K562 (cell line): Measurements from ENCODE around the gene ACR. TPM values are rescaled to one million over a fixed set of nuclear protein-coding genes. Genes with fewer than 3 reads are reported as not detected.

ENCODE experiments used
- CCAR2 ChIP-seq: fragments of 200-400 bp; formaldehyde crosslinking; IDR thresholded peaks from 2 replicates; pipeline ENCODE4 v1.6.1; 2017; ENCODE audit warnings: mild to moderate bottlenecking, low read depth, low read length
- CTBP1 ChIP-seq: fragments of 450-650 bp; IDR thresholded peaks from 2 replicates; pipeline ENCODE4 v1.6.1; 2016; ENCODE audit warnings: borderline replicate concordance
- POLR3A ChIP-seq: IDR thresholded peaks from 2 replicates; pipeline ENCODE4 v1.6.1; 2011; ENCODE audit warnings: borderline replicate concordance, mild to moderate bottlenecking, moderate library complexity; ENCODE audit not compliant: insufficient read length, insufficient read depth; ENCODE audit errors: extremely low read depth
- RAD21 ChIP-seq, 2 experiments: fragments of 250-450 bp in 1 of 2; fragments of 450-650 bp in 1 of 2; sonication (Bioruptor Pico) in 1 of 2; formaldehyde crosslinking in 1 of 2; IDR thresholded peaks in 1 of 2; conservative IDR thresholded peaks in 1 of 2; 2 replicates each; pipeline versions ENCODE4 v1.4.0 to v1.8.0; 2020 to 2022; ENCODE audit warnings: mild to moderate bottlenecking in 2 of 2, moderate library complexity in 1 of 2
- SMC3 ChIP-seq: conservative IDR thresholded peaks from 2 replicates; pipeline ENCODE4 v1.6.1; 2011; ENCODE audit warnings: low read depth, low read length, improper control_type of control experiment; ENCODE audit not compliant: insufficient read depth
- ZC3H11A ChIP-seq: IDR thresholded peaks from 2 replicates; pipeline ENCODE4 v1.6.1; 2012; ENCODE audit warnings: low read depth, low read length, improper control_type of control experiment
- ZFP30 ChIP-seq: fragments of 250-450 bp; sonication (Bioruptor Pico); IDR thresholded peaks from 2 replicates; pipeline ENCODE4 v1.8.0; 2022; ENCODE audit warnings: moderate library complexity, mild to moderate bottlenecking, inconsistent platforms, borderline replicate concordance
- ZNF507 ChIP-seq: conservative IDR thresholded peaks from 2 replicates; pipeline ENCODE4 v1.6.1; 2017; ENCODE audit warnings: missing genetic modification characterization, missing compliant biosample characterization
- ZNF586 ChIP-seq: fragments of 450-650 bp; formaldehyde crosslinking; conservative IDR thresholded peaks from 2 replicates; pipeline ENCODE4 v1.4.0; 2020; ENCODE audit warnings: mild to moderate bottlenecking, moderate library complexity
- polyA plus RNA-seq, 8 experiments: library from polyadenylated mRNA; depleted of rRNA in 4 of 8; stranded (reverse) in 5 of 8; unstranded in 3 of 8; fragments of >200 nt; fragmentation: Nextera tagmentation in 2 of 8; fragmentation: Illumina TruSeq in 1 of 8; extraction: Ambion mirVana in 2 of 8; extraction: Trizol in 1 of 8; gene quantifications; 2 replicates each; pipeline versions ENCODE4 v1.2.1 to v1.2.3, GENCODE V29; 2011 to 2014; ENCODE audit warnings: inconsistent platforms in 1 of 8, missing spikeins in 1 of 8
- total RNA-seq, 7 experiments: library from RNA; depleted of rRNA in 6 of 7; stranded (reverse); fragments of >200 nt in 6 of 7; fragmentation: Illumina TruSeq in 2 of 7; extraction: Trizol in 2 of 7; gene quantifications; 2 replicates each; pipeline versions ENCODE4 v1.2.1 to v1.2.3, GENCODE V29; 2011 to 2021; ENCODE audit warnings: low replicate concordance in 1 of 7
- TF ChIP-seq, protein P1 (sequence below): sonication (generic); formaldehyde crosslinking; IDR thresholded peaks from 2 replicates; pipeline ENCODE4 v1.8.1; 2023; ENCODE audit warnings: missing genetic modification reagents, mild to moderate bottlenecking, borderline replicate concordance
- TF ChIP-seq, protein P2 (sequence below), 2 experiments: fragments of 450-650 bp; formaldehyde crosslinking in 1 of 2; IDR thresholded peaks; 2 replicates each; pipeline versions ENCODE4 v1.4.0 to v1.6.1; 2014 to 2020; ENCODE audit warnings: mild to moderate bottlenecking in 2 of 2, borderline replicate concordance in 1 of 2, low read depth in 1 of 2
- TF ChIP-seq, protein P3 (sequence below): fragments of 250-450 bp; sonication (Bioruptor Pico); IDR thresholded peaks from 2 replicates; pipeline ENCODE4 v1.8.0; 2022; ENCODE audit warnings: moderate library complexity, mild to moderate bottlenecking, inconsistent platforms

Gene ACR
- total and polyA plus RNA-seq, 9 of the 15 experiments (the other 6 are each of a cell fraction or from before 2014, with no cell fraction given) = not detected

DNA sequence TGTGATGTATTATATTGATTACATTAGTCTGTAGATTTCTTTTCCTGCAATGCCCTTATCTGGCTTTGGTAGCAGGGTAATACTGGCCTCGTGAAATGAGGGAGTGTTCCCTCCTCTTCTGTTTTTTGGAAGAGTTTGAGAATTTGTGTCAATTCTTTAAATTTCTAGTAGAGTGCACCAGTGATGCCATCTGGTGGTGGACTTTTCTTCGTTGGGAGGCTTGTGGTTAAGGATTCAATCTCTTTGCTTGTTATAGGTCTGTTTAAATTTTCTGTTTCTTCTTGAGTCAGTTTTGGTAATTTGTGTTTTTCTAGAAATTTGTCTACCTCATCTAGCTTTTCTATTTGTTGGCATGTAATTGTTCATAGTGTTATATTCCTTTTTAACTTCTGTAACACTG lies 46.5 kb upstream of the ACR start (continued):
- TF ChIP-seq, protein P1, sequence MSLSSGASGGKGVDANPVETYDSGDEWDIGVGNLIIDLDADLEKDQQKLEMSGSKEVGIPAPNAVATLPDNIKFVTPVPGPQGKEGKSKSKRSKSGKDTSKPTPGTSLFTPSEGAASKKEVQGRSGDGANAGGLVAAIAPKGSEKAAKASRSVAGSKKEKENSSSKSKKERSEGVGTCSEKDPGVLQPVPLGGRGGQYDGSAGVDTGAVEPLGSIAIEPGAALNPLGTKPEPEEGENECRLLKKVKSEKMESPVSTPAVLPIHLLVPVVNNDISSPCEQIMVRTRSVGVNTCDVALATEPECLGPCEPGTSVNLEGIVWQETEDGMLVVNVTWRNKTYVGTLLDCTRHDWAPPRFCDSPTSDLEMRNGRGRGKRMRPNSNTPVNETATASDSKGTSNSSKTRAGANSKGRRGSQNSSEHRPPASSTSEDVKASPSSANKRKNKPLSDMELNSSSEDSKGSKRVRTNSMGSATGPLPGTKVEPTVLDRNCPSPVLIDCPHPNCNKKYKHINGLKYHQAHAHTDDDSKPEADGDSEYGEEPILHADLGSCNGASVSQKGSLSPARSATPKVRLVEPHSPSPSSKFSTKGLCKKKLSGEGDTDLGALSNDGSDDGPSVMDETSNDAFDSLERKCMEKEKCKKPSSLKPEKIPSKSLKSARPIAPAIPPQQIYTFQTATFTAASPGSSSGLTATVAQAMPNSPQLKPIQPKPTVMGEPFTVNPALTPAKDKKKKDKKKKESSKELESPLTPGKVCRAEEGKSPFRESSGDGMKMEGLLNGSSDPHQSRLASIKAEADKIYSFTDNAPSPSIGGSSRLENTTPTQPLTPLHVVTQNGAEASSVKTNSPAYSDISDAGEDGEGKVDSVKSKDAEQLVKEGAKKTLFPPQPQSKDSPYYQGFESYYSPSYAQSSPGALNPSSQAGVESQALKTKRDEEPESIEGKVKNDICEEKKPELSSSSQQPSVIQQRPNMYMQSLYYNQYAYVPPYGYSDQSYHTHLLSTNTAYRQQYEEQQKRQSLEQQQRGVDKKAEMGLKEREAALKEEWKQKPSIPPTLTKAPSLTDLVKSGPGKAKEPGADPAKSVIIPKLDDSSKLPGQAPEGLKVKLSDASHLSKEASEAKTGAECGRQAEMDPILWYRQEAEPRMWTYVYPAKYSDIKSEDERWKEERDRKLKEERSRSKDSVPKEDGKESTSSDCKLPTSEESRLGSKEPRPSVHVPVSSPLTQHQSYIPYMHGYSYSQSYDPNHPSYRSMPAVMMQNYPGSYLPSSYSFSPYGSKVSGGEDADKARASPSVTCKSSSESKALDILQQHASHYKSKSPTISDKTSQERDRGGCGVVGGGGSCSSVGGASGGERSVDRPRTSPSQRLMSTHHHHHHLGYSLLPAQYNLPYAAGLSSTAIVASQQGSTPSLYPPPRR (CRISPR knock-in tag) = no peak
- TF ChIP-seq, protein P2, sequence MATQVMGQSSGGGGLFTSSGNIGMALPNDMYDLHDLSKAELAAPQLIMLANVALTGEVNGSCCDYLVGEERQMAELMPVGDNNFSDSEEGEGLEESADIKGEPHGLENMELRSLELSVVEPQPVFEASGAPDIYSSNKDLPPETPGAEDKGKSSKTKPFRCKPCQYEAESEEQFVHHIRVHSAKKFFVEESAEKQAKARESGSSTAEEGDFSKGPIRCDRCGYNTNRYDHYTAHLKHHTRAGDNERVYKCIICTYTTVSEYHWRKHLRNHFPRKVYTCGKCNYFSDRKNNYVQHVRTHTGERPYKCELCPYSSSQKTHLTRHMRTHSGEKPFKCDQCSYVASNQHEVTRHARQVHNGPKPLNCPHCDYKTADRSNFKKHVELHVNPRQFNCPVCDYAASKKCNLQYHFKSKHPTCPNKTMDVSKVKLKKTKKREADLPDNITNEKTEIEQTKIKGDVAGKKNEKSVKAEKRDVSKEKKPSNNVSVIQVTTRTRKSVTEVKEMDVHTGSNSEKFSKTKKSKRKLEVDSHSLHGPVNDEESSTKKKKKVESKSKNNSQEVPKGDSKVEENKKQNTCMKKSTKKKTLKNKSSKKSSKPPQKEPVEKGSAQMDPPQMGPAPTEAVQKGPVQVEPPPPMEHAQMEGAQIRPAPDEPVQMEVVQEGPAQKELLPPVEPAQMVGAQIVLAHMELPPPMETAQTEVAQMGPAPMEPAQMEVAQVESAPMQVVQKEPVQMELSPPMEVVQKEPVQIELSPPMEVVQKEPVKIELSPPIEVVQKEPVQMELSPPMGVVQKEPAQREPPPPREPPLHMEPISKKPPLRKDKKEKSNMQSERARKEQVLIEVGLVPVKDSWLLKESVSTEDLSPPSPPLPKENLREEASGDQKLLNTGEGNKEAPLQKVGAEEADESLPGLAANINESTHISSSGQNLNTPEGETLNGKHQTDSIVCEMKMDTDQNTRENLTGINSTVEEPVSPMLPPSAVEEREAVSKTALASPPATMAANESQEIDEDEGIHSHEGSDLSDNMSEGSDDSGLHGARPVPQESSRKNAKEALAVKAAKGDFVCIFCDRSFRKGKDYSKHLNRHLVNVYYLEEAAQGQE (IDR thresholded peaks at IDR 0.05; ENCODE audit: borderline replicate concordance) = peak; percentile 68
- TF ChIP-seq, protein P2 (CRISPR knock-in tag; IDR thresholded peaks at IDR 0.05; ENCODE audit: low read depth) = no peak
- TF ChIP-seq ZNF586 (CRISPR knock-in tag) (no peak), CTBP1 (no peak), ZNF507 (tag) (no peak), SMC3 (peak; percentile 66), POLR3A (no peak), ZC3H11A (no peak), ZFP30 (CRISPR knock-in tag) (no peak), CCAR2 (no peak), RAD21 (CRISPR knock-in tag; conservative IDR thresholded peaks at IDR 0.05 in 1 of 2, IDR thresholded peaks at IDR 0.05 in 1 of 2) (peak; percentile 52 to 69)
- TF ChIP-seq, protein P3, sequence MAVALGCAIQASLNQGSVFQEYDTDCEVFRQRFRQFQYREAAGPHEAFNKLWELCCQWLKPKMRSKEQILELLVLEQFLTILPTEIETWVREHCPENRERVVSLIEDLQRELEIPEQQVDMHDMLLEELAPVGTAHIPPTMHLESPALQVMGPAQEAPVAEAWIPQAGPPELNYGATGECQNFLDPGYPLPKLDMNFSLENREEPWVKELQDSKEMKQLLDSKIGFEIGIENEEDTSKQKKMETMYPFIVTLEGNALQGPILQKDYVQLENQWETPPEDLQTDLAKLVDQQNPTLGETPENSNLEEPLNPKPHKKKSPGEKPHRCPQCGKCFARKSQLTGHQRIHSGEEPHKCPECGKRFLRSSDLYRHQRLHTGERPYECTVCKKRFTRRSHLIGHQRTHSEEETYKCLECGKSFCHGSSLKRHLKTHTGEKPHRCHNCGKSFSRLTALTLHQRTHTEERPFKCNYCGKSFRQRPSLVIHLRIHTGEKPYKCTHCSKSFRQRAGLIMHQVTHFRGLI (CRISPR knock-in tag) = no peak
